ENCODE results near the gene PSMC4. TPM values are rescaled to one million over a fixed set of nuclear protein-coding genes. Genes with fewer than 3 reads are reported as not detected.

The PSMC4 gene
- total RNA-seq (ENCODE audit: unreplicated experiment): 111 TPM
- long read RNA-seq, transcript PSMC4-201 (11 exons, 1,591 nt): major isoform, 124 of 137 reads
- long read RNA-seq, partial matches to known transcripts: 4 of 137 reads
- long read RNA-seq, other reads (novel, unspliced or antisense): 5 of 137 reads

GRCh38 chr19:39970675-39971379 lies at the start of gene PSMC4:
Gene PSMC4 (plus strand): TSS chr19:39971165. CDS start chr19:39971203, 38 bp downstream.
- peak; percentile 99 for DNase-seq
- Mint-ChIP-seq H3K4me1 (ENCODE audit: low read depth, unreplicated experiment) (peaks cover 5% of the 10 kb centered on the region), H3K36me3 (ENCODE audit: unreplicated experiment) (peaks cover 5% of the 10 kb centered on the region), H3K9me3 (ENCODE audit: unreplicated experiment) (peaks cover 15% of the 10 kb centered on the region), H3K27ac (ENCODE audit: unreplicated experiment) (peak within 1 kb of the TSS; percentile 95), H3K27me3 (ENCODE audit: unreplicated experiment) (peaks cover 2% of the 10 kb centered on the region), H3K4me3 (ENCODE audit: unreplicated experiment) (peak within 1 kb of the TSS; percentile 99)
- peak; percentile 25 for TF ChIP-seq CTCF (IDR thresholded peaks at IDR 0.05; ENCODE audit: partially characterized antibody, unreplicated experiment)

- TF ChIP-seq CTCF (IDR thresholded peaks at IDR 0.05; ENCODE audit: partially characterized antibody, unreplicated experiment): no peak
- no peaks in the 10 kb centered on the region for H3K4me1 Mint-ChIP-seq (ENCODE audit: low read depth, unreplicated experiment)
- H3K27ac Mint-ChIP-seq (ENCODE audit: unreplicated experiment): no peak overlapping the region
- DNase-seq: no peak
- H3K4me3 Mint-ChIP-seq (ENCODE audit: unreplicated experiment): no peak overlapping the region
- H3K27me3 Mint-ChIP-seq (ENCODE audit: unreplicated experiment): no peaks in the 10 kb centered on the region
- H3K36me3 Mint-ChIP-seq (ENCODE audit: unreplicated experiment): peaks cover 5% of the 10 kb centered on the region
- H3K9me3 Mint-ChIP-seq (ENCODE audit: unreplicated experiment): no peaks in the 10 kb centered on the region
These were observed 47.1 kb upstream of the PSMC4 start for GRCh38 chr19:39923862-39924261.

- no peak for TF ChIP-seq CTCF (IDR thresholded peaks at IDR 0.05; ENCODE audit: partially characterized antibody, unreplicated experiment)
- Mint-ChIP-seq H3K4me1 (ENCODE audit: low read depth, unreplicated experiment) (no peaks in the 10 kb centered on the region), H3K27ac (ENCODE audit: unreplicated experiment) (no peak overlapping the region), H3K36me3 (ENCODE audit: unreplicated experiment) (peaks cover 3% of the 10 kb centered on the region), H3K27me3 (ENCODE audit: unreplicated experiment) (no peaks in the 10 kb centered on the region), H3K4me3 (ENCODE audit: unreplicated experiment) (no peak overlapping the region), H3K9me3 (ENCODE audit: unreplicated experiment) (no peaks in the 10 kb centered on the region)
- DNase-seq: no peak
These were observed 46.6 kb upstream of the PSMC4 start for GRCh38 chr19:39924389-39924788.

- H3K27ac Mint-ChIP-seq (ENCODE audit: unreplicated experiment): no peak overlapping the region
- H3K9me3 Mint-ChIP-seq (ENCODE audit: unreplicated experiment): peaks cover 2% of the 10 kb centered on the region
- no peak for TF ChIP-seq CTCF (IDR thresholded peaks at IDR 0.05; ENCODE audit: partially characterized antibody, unreplicated experiment)
- no peak overlapping the region for H3K4me3 Mint-ChIP-seq (ENCODE audit: unreplicated experiment)
- no peaks in the 10 kb centered on the region for H3K36me3 Mint-ChIP-seq (ENCODE audit: unreplicated experiment)
- no peaks in the 10 kb centered on the region for H3K4me1 Mint-ChIP-seq (ENCODE audit: low read depth, unreplicated experiment)
- DNase-seq: no peak
- H3K27me3 Mint-ChIP-seq (ENCODE audit: unreplicated experiment): no peaks in the 10 kb centered on the region
These were observed 46.0 kb upstream of the PSMC4 start for GRCh38 chr19:39924952-39925351.

GRCh38 chr19:39926170-39926760 lies 44.7 kb upstream of the PSMC4 start:
- no peak overlapping the region for H3K4me3 Mint-ChIP-seq (ENCODE audit: unreplicated experiment)

More at GRCh38 chr19:39926170-39926760, 44.7 kb upstream of the PSMC4 start:
- no peak for TF ChIP-seq CTCF (IDR thresholded peaks at IDR 0.05; ENCODE audit: partially characterized antibody, unreplicated experiment)
- H3K27me3 Mint-ChIP-seq (ENCODE audit: unreplicated experiment): no peaks in the 10 kb centered on the region
- no peak overlapping the region for H3K27ac Mint-ChIP-seq (ENCODE audit: unreplicated experiment)
- H3K36me3 Mint-ChIP-seq (ENCODE audit: unreplicated experiment): no peaks in the 10 kb centered on the region
- DNase-seq: no peak
- no peaks in the 10 kb centered on the region for H3K4me1 Mint-ChIP-seq (ENCODE audit: low read depth, unreplicated experiment)
- peaks cover 2% of the 10 kb centered on the region for H3K9me3 Mint-ChIP-seq (ENCODE audit: unreplicated experiment)

All from glutamatergic neuron (in vitro differentiated cells).